ENCODE data around the gene ACACB.

DNA sequence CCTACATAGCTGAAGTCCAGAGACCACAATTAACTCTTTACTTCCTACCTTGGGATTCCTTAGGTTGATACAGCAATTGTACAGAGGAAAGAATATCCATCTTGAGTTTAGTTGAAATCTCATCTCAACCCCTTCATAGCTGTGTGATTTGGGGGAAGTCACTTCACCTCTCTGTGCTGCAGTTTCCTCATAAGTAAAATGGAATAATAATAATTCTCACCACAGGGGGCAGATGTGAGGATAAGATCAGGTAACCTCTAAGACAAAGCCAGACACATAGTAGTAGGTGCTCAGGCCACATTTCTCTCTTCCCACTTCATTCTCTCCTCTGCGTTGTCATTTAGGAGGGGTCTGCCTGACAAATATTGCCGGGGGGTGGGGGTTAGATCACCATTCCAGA lies 186.0 kb downstream of the ACACB start:
- no peak for TF ChIP-seq CTCF (IDR thresholded peaks at IDR 0.05)
- TF ChIP-seq POLR2A (IDR thresholded peaks at IDR 0.05) = no peak

Data from Peyer's patch (tissue), 4 donors.